Nephron progenitor cell (in vitro differentiated cells): Measurements from ENCODE around the gene LGI1.
A peak's percentile ranks its signal among the peaks of the same experiment; 100 is the strongest.

Source experiments
- DNase-seq: peaks from one replicate; pipeline ENCODE4 v3.0.0; 2021
- H3K27ac Mint-ChIP-seq: 2 replicates; pipeline ENCODE4 v1.8.0; 2021; ENCODE audit warnings: mild to moderate bottlenecking, moderate library complexity, mixed read lengths
- H3K27me3 Mint-ChIP-seq: 2 replicates; pipeline ENCODE4 v1.8.0; 2021; ENCODE audit warnings: mild to moderate bottlenecking, low read depth, mixed read lengths; ENCODE audit not compliant: poor library complexity
- H3K36me3 Mint-ChIP-seq: 2 replicates; pipeline ENCODE4 v1.8.0; 2021; ENCODE audit warnings: low read depth, mixed read lengths
- H3K4me1 Mint-ChIP-seq: 2 replicates; pipeline ENCODE4 v1.8.0; 2021; ENCODE audit warnings: mixed read lengths
- H3K4me3 Mint-ChIP-seq: 2 replicates; pipeline ENCODE4 v1.8.0; 2021; ENCODE audit warnings: mild to moderate bottlenecking, moderate library complexity, mixed read lengths
- H3K9me3 Mint-ChIP-seq: 2 replicates; pipeline ENCODE4 v1.8.0; 2021; ENCODE audit warnings: mild to moderate bottlenecking, moderate library complexity, mixed read lengths
- TF ChIP-seq, protein P1 (sequence below): fragments of 200-600 bp; sonication (generic); IDR thresholded peaks from 2 replicates; pipeline ENCODE4 v1.5.0; 2021; ENCODE audit warnings: antibody characterized with exemption

Gene LGI1

DNA sequence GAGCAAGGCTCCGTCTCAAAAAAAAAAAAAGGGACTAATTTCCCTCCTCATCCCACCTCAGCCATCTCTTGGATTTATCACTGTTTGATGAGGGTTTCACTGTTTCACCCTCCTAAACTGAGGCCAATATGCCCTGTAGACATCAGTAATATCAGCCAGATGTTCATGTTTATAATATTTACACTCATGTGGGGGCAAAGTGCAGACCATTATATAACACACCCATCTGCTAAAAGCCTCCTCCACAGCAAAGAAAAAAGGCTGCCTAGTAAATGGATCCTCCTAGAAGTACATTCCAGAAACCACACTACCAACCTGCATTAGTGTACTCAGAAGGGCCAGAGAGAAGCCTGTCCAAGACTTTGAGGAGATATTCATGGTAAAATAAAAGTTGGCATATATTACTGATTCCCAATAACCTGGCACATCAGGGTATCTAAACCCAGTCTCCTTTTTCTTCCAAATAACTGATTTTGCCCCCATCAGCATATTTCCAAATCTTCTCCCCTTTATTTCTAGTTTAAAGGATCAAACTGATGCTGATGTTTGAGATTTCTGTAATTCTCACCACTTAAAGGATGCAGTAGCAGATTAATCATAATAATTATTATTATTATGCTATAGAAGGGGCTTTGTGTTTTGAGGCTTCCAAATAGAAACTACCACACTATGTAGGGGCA, 55.1 kb downstream of the LGI1 start:
- Mint-ChIP-seq H3K4me1 (peaks cover 19% of the 10 kb centered on the region), H3K9me3 (no peaks in the 10 kb centered on the region), H3K4me3 (no peak overlapping the region), H3K27me3 (peaks cover 13% of the 10 kb centered on the region), H3K36me3 (no peaks in the 10 kb centered on the region), H3K27ac (no peak overlapping the region)
- TF ChIP-seq, protein P1, sequence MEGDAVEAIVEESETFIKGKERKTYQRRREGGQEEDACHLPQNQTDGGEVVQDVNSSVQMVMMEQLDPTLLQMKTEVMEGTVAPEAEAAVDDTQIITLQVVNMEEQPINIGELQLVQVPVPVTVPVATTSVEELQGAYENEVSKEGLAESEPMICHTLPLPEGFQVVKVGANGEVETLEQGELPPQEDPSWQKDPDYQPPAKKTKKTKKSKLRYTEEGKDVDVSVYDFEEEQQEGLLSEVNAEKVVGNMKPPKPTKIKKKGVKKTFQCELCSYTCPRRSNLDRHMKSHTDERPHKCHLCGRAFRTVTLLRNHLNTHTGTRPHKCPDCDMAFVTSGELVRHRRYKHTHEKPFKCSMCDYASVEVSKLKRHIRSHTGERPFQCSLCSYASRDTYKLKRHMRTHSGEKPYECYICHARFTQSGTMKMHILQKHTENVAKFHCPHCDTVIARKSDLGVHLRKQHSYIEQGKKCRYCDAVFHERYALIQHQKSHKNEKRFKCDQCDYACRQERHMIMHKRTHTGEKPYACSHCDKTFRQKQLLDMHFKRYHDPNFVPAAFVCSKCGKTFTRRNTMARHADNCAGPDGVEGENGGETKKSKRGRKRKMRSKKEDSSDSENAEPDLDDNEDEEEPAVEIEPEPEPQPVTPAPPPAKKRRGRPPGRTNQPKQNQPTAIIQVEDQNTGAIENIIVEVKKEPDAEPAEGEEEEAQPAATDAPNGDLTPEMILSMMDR: no peak
- DNase-seq: no peak

DNA sequence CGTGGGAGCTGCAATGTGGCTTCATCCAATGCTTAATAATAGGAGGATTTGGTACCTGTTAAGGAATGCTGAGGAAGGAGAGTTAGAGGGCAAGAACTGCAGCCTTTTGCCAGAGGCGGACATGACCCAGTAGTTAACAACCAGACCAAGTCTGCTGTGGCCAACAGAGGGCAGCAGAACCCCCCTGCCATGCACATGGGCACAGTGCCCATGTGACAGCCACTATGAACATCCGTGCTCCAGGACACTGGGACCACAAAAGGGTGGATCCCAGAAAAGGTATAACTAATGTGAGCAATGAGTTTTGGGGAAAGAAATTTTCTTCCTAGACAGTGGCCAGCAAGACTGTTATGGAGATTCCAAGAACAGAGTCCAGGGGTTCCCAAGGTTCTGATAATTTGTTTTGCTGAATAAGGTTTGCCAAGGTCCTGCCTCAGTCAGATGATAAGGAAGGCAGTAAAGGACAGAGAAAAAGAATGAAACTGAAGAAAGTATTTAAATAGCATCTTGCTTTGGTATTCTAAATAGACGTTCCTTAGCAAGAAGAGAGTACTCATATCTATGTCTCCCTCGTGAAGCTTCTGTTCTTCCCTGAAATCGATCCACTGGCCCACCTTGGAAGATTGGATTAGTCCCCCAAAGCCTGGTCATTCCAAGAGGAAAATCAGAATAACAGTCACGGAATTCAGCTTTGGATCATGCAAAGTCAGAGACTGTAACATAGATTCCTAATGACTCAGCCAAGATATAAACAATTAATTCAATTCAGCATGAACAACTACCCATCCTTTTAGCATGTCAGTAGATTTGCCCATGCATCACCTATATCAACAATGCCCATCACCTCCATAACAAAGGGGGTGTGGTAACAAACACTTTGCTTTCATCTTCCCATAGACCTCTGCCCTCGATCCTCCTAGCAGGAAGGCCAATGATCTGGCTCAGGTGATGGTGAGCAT, 56.0 kb downstream of the LGI1 start:
- H3K4me3 Mint-ChIP-seq: no peak overlapping the region
- TF ChIP-seq, protein P1: peak; percentile 52
- H3K4me1 Mint-ChIP-seq: peaks cover 19% of the 10 kb centered on the region
- no peaks in the 10 kb centered on the region for H3K9me3 Mint-ChIP-seq
- no peaks in the 10 kb centered on the region for H3K36me3 Mint-ChIP-seq
- peak; percentile 54 for DNase-seq
- no peak overlapping the region for H3K27ac Mint-ChIP-seq
- peaks cover 19% of the 10 kb centered on the region for H3K27me3 Mint-ChIP-seq

DNA sequence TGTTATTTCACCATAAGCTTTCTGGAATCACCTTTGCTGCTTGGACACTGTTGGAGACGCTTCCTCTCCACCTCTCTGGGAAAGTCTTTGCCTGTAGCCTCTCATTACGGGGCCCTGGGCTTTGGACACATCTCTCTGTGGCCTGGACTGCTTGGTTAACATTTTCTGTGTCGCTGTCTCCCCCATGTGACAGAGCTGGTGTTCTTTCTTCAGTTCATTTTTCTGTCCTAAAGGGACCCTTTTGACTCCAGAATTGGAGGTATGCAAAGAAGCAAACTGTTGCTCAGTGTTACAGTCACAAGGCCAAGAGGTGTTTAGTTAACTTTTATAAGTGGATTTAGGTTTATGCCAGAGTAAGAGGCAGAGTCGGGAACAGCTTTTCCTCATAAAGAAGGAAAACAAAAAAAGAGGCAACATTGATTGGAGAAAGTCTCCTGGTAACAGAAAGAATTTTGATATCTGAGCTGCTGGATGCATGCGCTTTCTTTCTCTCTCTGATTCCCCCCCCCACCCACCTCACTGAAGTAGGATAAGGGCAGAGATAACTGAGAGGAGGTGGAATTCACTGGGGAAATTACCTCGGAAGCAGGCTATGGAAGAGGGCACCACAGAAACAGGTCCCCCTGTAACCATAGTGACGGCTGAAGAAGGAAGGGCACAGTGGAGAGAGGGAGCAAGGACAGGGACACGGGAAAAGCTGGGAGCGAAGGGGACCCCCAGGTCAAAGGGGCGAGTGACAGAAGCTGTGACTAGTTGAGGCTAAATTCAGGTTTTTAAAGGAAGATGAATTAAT, 57.8 kb downstream of the LGI1 start:
- H3K4me1 Mint-ChIP-seq: peaks cover 19% of the 10 kb centered on the region
- TF ChIP-seq, protein P1: peak; percentile 12
- H3K9me3 Mint-ChIP-seq: peaks cover 7% of the 10 kb centered on the region
- H3K36me3 Mint-ChIP-seq: no peaks in the 10 kb centered on the region
- DNase-seq: peak; percentile 25
- peak overlapping the region; percentile 56 for H3K4me3 Mint-ChIP-seq
- peaks cover 22% of the 10 kb centered on the region for H3K27me3 Mint-ChIP-seq
- no peak overlapping the region for H3K27ac Mint-ChIP-seq

DNA sequence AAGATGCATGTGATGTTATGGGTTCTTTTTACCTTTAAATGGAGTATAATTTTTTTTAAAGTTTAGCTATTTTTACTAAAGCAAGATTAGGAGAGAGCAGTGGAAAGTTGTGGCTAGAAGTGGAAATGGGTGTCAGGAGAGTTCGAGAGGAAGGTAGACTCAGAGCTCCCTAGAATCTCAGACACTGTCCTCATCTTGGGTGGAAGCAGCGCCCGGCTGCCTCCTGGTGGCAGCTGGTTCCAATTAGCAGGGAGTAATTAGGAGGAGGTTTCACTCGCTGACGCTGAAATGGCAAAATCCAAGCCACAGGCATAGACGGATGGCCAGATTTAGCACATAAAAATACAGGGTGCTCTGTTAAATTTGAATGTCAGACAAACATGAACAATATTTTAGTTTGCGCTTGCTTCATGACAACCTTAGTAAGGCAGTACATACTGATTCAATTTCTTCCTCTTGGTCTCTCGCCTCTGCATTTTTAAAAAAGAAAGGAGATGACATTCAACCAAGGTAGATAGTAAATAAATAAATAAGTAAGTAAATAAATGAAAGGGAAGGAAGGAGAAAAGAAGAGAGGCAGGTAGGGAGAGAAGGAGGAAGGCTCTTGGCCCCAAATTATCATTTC, 58.5 kb downstream of the LGI1 start:
- no peak overlapping the region for H3K27ac Mint-ChIP-seq
- H3K36me3 Mint-ChIP-seq: no peaks in the 10 kb centered on the region
- DNase-seq: peak; percentile 67
- TF ChIP-seq, protein P1: peak; percentile 68
- peaks cover 7% of the 10 kb centered on the region for H3K9me3 Mint-ChIP-seq
- peaks cover 22% of the 10 kb centered on the region for H3K4me1 Mint-ChIP-seq
- peak overlapping the region; percentile 56 for H3K4me3 Mint-ChIP-seq
- H3K27me3 Mint-ChIP-seq: peaks cover 22% of the 10 kb centered on the region

DNA sequence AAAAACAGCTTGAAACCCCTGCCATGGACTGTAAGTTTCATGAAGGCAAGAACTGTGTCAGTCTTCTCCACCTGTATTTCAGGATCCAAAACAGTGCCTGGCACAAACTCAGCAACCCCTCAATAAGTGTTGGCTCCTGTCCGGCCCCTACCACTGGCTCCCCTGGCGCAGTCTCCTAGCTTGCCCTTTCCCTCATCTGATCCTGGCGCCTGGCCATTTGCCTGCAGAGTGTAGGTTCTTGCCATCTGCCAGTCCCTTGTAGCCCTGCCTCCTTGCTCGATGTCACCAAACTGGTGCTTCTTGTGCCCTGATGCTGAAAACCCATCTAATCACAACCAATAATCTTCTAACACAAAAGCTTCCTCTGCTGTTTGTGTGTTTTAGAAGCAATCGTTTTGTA, 60.4 kb downstream of the LGI1 start:
- H3K4me3 Mint-ChIP-seq: no peak overlapping the region
- H3K27ac Mint-ChIP-seq: no peak overlapping the region
- TF ChIP-seq, protein P1: no peak
- peaks cover 22% of the 10 kb centered on the region for H3K27me3 Mint-ChIP-seq
- H3K9me3 Mint-ChIP-seq: peaks cover 7% of the 10 kb centered on the region
- no peak for DNase-seq
- H3K4me1 Mint-ChIP-seq: peaks cover 22% of the 10 kb centered on the region
- H3K36me3 Mint-ChIP-seq: no peaks in the 10 kb centered on the region
